HG03025 (cell line): ENCODE results near the gene BET1L.
A peak's percentile ranks its signal among the peaks of the same experiment; 100 is the strongest.

ENCODE experiments used
- ATAC-seq: cut with Tn5 transposase; IDR thresholded peaks from one replicate; pipeline ENCODE4 v1.9.1; 2021; ENCODE audit warnings: mild to moderate bottlenecking, moderate library complexity; ENCODE audit not compliant: unreplicated experiment, low FRiP score

BET1L gene

GRCh38 chr11:210803-211180 lies 3.6 kb upstream of the BET1L start:
- no peak for ATAC-seq

DNA sequence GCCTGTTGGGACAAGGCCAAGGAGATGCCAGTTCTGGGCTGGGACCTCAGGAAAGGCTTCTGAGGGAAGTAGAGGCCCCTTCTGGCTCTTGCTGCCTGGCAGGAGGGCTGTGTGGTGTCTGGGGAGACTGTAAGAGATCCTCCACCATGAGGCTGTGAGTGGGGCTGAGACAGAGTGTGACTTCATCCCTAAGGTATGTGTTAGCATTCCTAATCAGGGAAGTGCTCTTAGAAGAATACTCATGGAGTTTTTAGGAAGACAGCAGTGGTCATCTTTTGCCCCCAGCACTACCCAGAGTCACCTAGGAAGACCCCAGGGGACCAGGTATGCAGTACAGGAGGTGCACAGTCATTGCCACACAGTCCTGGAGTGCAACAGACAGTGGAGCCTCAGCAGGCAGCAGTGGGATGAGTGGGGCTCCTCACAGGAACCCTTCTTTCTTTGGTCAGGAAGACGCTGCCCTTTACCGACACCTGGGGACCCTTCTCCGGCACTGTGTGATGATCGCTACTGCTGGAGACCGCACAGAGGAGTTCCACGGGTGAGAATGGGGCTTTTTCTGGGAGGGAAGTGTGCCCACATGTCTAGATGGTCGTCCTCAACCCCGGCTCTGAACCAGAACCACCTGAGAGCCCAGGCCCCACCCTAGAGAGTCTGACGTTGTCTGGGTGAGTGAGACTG lies 3.1 kb upstream of the BET1L start:
- no peak for ATAC-seq

- no peak for ATAC-seq
Measured at GRCh38 chr11:209275-210121, 2.3 kb upstream of the BET1L start.

DNA sequence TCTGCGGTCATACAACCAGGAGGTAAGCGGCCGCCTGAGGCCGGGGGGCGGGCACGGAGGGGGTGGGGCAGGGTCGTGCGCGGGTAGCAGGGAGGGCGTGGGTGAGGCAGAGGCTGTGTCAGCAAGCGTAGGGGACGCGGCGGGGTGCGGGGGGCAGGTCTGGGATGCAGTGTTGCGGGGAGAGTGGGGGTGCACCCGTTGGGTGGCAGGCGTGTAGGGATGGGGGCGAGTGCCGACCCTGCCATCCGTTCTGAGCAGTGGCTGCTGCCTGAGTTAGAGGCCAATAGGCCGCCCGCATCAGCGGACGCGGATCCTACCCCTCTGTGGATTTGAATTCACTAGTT lies 1.7 kb upstream of the BET1L start:
- no peak for ATAC-seq

DNA sequence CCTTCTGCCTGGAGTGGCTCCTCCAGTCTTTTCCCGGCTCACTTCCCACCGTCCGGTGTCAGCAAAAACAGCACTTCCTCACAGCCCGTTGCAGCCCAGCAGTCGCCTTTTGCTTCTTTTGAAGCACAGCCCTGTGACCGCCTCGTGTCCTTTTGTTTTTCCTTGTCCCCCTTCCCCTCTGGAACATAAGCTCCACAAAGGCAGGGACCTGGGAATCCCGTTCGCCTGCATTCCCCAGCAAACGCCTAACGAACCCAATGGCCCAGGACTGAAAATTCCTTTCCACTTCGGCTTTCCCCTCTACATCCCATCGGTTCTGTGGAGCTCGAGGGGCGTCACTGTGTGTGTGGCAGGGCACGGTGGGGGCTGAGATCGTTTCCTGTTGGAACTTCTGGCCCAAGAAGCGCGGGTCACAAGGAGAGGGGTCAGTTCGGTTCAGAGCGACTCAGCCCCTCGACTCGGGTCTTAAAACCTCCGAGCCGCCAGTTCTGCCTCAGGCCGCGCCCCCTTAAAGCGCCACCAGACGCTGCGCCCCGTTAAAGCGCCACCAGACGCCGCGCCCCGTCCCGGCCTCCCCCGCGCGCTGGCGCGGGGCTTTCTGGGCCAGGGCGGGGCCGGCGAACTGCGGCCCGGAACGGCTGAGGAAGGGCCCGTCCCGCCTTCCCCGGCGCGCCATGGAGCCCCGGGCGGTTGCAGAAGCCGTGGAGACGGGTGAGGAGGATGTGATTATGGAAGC lies 1.1 kb upstream of the BET1L start:
- no peak for ATAC-seq

- ATAC-seq, result peak; percentile 5
Measured at GRCh38 chr11:207863-208180, 623 bp upstream of the BET1L start.

GRCh38 chr11:206526-207207 lies 532 bp downstream of the BET1L start:
- peak; percentile 12 for ATAC-seq

DNA sequence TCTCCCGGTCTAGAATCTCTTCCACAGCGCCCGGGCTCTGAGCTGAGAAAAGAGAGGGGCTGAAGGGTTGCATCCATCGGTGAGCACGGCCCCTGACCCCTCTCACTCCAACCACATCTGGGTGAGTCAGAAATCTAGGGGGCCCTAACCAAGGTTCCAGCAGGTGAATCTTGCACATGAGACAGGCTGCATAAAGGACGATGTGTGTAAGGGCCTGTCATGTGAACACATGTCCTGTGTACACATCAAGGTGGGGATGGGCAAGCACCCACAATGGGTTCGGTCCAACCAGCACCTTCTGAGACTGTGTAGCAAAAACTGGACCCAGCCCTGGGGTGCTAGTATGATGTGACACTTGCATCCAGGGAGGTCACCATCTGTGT lies 1.2 kb downstream of the BET1L start:
- ATAC-seq, result no peak

DNA sequence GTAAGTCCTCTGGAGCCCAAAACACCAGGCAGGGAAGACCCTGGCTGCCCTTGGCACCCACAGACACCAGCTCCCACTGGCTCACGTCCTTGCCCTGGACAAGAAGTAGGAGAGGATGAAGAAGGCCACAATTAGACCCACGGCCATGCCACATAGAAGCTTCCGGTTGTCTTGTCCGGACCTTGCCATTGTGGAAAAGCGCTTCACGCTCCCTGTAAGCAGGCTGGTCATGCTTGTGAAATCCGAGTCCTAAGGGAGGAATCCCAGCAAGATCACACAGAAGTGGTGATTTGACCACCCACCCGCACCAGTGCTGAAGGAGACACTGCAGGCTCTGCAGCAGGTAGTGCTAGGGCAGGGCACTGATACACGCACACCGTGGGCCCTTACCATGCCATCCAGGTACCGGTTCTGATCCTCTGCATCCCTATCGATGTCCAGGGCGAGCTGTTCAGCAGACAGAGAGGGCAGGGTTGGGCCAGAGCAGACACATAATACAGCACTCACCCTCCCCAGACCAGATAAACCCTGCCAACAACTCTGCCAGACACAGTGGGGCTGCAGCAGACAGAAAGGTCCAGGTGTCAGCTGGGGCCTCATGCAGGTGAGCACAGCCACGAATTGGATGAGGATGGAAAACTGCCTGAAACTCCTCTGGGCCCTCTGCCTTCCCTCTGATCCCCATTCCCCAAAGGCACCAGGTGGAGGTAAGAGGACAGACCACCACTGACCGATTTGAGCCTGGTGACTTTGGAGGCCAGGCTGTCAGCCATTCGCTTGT lies 1.8 kb downstream of the BET1L start:
- ATAC-seq, result no peak

GRCh38 chr11:204587-205109 lies 2.6 kb downstream of the BET1L start:
- ATAC-seq, result no peak

GRCh38 chr11:203945-204586 lies 3.1 kb downstream of the BET1L start:
- ATAC-seq, result no peak

GRCh38 chr11:203056-203944 lies 3.9 kb downstream of the BET1L start:
- ATAC-seq, result no peak

DNA sequence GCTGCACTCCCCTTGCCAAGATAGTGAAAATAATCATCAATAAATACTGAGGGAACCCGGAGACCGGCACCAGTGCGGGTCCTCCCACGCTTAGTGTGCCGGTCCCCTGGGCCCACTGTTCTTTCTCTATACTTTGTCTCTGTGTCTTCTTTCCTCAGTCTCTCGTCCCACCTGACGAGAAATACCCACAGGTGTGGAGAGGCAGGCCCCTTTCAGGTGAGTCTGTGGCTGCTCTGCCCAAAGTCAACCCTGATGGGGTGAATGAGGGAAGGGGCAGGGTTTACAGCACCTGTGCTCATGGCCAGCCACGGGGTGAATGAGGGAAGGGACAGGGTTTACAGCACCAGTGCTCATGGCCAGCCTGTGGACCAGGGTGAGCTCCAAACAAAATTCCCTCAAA lies 4.7 kb downstream of the BET1L start:
- no peak for ATAC-seq

DNA sequence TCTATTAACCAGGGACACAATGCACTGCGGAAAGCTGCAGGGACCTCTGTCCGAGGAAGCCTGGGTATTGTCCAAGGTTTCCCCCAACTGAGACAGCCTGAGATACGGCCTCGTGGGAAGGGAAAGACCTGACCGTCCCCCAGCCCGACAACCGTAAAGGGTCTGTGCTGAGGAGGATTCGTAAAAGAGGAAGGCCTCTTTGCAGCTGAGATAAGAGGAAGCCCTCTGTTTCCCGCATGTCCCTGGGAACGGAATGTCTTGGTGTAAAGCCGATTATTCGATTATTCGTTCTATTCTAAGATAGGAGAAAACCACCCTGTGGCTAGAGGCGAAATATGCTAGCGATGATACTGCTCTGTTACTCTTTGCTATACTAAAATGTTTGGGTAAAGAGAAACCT lies 5.2 kb downstream of the BET1L start:
- no peak for ATAC-seq

DNA sequence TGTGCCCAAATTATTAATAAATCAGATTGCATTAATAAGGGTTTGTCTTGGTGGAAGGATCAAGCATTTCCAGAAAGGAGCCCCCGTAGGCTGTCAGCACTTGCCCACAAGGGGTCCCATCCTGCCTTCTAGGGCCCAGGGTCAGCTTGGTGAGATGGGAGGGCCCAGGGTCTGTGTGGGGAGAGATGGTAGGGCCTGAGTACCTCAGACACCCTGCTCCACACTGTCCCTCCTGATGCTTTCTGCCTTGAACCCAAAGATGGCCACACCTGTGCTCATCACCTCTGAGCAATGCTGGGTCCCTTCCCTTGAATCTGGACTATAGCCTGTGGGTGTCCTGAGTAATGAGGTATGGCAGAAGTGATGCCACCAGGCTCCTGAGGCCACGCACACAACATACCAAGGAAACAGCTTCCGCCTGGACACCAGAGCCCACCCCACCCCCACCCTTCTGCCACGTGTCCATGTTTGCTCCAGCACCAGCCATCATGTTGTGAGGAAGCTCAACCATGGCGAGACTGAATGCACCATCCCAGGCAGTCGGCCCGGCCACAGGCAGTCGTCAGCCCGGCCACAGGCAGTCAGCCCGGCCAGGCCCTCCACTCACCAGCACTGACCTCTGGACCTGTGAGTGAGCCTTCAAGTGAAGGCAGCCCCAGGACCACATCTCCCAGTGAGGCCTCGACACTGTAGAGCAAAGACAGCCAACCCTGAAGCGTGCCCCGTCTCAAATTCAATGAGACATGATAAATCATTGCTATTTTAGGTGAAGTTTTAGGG lies 6.8 kb downstream of the BET1L start:
- ATAC-seq, result no peak

GRCh38 chr11:199782-200181 lies 7.4 kb downstream of the BET1L start:
- no peak for ATAC-seq

DNA sequence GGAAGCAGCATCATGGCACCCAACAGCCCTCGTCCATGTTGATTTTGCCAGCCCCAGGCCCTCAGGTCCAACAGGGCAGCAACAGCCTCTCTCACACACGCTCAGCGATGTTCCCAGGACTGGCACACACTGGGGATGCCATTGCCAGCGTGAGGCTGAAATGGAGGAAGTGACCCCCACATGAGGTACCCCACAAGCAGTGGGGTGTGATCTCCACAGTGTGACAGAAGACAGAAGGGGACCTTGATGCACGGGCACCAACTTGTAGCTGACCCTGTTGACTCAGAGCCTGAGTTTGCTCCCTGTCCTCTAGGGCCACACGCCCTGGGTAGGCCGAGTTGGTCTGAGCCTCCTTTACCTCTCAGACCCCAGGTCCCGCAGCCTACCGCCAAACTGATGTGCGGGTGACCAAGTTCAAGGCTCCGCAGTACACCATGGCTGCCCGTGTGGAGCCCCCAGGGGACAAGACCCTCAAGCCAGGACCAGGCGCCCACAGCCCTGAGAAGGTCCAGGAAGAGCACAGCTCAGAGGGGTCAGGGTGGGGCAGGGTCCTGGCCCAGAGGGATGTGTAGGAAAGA lies 8.1 kb downstream of the BET1L start:
- no peak for ATAC-seq
